Medulla oblongata (tissue), 1 donor: ENCODE data around the gene CDK8.
"Not testable (repeated sequence)": the region's sequence is repeated elsewhere in the genome, so short reads cannot be mapped to it uniquely, and the experiment has no call there.

Source experiments
- DNase-seq: peaks from one replicate; pipeline ENCODE4 v3.0.0-alpha.2; 2015; ENCODE audit errors: extremely low spot score

The CDK8 gene

GRCh38 chr13:26253262-26253786, 605 bp upstream of the CDK8 start:
- no peak for DNase-seq

DNA sequence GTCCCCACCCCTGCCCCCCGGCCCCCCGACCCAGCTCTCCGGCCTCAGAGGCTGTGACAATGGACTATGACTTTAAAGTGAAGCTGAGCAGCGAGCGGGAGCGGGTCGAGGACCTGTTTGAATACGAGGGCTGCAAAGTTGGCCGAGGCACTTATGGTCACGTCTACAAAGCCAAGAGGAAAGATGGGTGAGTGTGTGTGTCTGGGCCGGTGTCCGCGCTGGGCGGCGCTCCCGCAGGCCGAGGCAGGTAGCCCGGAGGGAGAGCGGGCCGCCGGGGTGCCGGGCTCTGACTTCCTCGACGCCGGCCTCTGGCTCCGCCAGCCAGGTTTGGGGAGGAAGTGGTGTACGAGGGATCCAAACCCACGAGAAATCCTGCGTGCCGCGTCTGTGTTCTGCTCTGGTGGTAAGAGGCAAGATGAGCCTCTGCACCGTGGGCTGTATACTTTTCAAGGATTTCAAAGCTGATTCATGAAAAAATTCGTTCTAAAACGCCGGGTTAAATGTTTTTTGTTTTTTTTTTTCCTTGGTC, 718 bp downstream of the CDK8 start:
- DNase-seq, result peak; percentile 51

GRCh38 chr13:26255115-26255514, 1.2 kb downstream of the CDK8 start:
- no peak for DNase-seq

DNA sequence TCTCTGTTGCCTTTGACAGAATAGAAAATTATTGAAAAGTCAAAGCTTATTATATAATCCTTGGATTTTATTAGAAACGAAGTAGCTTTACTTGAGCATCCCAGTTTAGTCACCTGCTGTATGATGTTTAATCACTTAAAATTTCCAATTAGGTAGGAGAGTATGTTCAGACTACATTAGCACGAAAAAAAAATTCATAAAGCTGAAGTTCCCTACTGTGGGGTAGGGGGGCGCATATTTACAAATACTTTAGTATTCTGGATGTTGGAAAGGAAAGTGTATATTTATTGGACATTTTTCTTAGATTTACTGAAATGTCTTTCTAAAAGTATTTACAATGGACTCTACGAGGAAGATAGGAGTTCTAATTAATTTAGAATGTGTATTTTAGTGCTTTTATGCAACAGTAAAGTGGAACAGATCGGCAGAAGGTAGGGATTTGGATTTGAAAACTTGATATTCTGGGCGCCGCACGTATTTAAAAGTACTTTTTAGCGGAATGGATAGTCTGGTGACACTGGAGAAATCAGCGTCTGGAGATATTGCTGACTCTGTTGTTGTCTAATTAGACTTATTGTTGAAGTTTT, 1.9 kb downstream of the CDK8 start:
- no peak for DNase-seq

- no peak for DNase-seq
Measured at GRCh38 chr13:26257049-26257448, 3.1 kb downstream of the CDK8 start.

GRCh38 chr13:26259634-26260033, 5.7 kb downstream of the CDK8 start:
- DNase-seq, result no peak

- DNase-seq, result no peak
Measured at GRCh38 chr13:26262156-26262555, 8.2 kb downstream of the CDK8 start.

- no peak for DNase-seq
Measured at GRCh38 chr13:26266311-26266710, 12.4 kb downstream of the CDK8 start.

DNA sequence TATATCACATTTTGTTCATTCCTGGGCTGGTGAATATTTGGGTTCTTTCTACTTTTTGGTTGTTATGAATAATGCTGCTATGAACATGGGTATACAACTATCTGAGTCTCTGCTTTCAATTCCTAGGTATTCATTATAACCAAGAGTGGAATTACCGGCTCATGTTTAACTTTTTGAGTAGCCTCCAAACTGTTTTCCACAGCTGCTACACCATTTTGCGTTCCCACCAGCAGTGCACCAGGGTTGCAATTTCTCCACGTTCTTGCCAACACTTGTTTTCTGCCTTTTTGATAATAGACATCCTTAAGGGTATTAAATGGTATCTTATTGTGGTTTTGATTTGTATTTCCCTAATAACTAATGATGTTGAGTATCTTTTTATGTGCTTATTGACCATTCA, 16.8 kb downstream of the CDK8 start:
- no peak for DNase-seq

DNA sequence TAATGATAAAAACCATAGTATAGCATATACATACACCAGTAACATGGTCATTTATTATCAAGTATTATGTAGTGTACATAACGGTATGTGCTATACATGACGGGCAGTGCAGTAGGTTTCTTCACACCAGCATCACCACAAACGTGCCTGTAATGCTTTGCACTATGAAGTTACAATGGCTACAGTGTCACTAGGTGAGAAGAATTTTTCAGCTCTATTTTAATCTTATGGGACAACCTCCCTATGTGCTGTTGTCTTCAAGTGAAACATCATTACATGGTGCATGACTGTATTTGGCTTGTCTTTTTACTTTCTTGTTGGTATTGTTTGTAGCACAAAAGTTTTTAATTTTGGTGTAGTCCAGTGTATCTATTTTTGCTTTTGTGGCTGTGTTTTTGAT, 18.7 kb downstream of the CDK8 start:
- no peak for DNase-seq

- DNase-seq, result no peak
Measured at GRCh38 chr13:26280295-26280694, 26.4 kb downstream of the CDK8 start.

DNA sequence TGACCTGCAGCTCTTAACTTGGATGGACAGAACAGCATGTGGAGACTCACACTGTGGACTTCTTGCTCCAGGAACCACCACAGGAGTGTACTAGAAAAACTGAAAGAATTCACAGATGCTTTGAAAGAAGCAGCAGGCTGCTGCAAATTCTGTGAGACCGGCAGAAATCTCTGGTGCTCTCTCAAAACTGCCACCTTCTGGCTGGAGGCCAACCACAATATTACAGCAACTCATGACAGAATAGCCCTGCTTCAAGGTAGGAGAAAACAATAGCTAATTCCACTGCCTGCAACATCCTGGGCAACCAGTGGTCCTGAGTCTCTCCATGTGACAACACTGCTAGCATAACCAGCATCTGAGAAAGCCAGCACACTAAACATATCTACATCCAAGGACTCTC, 26.9 kb downstream of the CDK8 start:
- no peak for DNase-seq

GRCh38 chr13:26285911-26286310, 32.0 kb downstream of the CDK8 start:
- not testable (repeated sequence) for DNase-seq

DNA sequence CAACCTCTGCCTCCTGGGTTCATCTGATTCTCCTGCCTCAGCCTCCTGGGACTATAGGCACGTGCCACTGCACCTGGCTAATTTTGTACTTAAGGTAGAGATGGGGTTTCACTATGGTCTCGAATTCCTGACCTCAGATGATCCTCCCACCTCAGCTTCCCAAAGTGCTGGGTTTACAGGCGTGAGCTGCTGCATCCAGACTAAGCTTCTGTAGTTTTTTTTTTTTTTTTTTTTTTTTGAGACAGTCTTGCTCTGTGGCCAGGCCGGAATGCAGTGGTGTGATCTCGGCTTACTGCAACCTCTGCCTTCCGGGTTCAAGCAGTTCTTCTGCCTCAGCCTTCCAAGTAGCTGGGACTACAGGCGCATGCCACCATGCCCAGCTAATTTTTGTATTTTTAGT, 34.9 kb downstream of the CDK8 start:
- not testable (repeated sequence) for DNase-seq

GRCh38 chr13:26295812-26296211, 41.9 kb downstream of the CDK8 start:
- no peak for DNase-seq

- DNase-seq, result peak; percentile 34
Measured at GRCh38 chr13:26299168-26299750, 45.3 kb downstream of the CDK8 start.

GRCh38 chr13:26300140-26300539, 46.2 kb downstream of the CDK8 start:
- DNase-seq, result no peak

DNA sequence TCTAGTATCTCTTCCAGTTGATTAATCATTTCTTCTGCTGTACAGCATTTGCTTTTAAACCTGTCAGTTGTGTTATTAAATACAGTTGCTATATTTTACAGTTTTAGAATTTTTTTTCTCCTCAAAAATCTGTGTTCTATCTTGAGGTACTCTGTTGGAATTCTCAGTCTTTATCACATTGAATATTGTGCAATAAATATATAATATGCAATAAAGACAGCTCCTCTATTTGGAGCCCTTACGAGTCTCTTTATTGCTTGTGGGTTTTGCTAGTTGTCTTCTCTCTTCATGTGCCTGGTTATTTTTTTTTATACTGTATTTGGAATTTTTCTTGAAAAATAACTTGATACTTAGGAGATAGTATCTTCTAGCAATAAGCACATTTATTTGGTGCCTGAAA, 51.7 kb downstream of the CDK8 start:
- DNase-seq, result no peak

- no peak for DNase-seq
Measured at GRCh38 chr13:26307701-26308100, 53.8 kb downstream of the CDK8 start.

GRCh38 chr13:26308250-26308649, 54.3 kb downstream of the CDK8 start:
- no peak for DNase-seq

DNA sequence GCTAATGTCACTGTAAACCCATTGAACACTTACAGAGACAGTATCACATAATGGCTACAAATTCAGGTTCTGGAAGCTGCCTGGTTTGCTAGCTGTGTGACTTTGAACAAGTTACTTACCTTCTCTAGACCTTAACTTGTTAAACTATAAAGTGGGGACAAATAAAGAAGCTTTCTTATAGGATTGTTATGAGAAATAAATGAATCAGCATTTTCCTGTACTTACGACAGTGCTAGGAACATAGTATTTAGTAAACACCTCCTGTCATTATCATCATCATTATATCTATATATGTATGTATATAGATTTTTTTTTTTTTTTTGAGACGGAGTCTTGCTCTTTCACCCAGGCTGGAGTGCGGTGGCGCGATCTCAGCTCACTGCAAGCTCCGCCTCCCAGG, 54.9 kb downstream of the CDK8 start:
- no peak for DNase-seq

- no peak for DNase-seq
Measured at GRCh38 chr13:26310003-26310402, 56.1 kb downstream of the CDK8 start.

DNA sequence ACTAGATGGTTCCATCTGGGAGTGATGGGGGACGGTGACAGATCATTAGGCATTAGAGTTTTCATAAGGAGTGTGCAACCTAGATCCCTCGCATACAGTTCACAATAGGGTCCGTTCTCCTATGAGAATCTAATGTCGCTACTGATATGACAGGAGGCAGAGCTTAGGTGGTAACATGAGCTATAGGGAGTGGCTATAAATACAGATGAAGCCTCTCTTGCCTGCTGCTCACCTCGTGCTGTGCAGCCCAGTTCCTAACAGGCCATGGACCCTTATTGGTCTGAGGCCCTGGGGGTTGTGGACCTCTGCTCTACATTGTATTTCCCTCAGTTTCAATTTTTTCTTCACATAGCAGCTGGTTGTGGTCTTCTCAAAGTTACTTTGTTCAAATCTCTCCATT, 56.5 kb downstream of the CDK8 start:
- no peak for DNase-seq

DNA sequence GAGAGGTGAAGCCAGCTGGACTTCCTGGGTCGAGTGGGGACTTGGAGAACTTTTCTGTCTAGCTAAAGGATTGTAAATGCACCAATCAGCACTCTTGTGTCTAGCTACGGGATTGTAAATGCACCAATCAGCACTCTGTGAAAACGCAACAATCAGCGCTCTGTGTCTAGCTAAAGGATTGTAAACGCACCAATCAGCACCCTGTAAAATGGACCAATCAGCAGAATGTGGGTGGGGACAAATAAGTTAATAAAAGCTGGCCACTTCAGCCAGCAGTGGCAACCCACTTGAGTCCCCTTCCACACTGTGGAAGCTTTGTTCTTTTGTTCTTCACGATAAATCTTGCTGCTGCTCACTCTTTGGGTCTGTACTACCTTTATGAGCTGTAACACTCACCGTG, 58.1 kb downstream of the CDK8 start:
- DNase-seq, result not testable (repeated sequence)
